HG02884 (cell line): ENCODE results near the gene PTPN12.

Source experiments
- ATAC-seq: cut with Tn5 transposase; IDR thresholded peaks from one replicate; pipeline ENCODE4 v1.9.1; 2021; ENCODE audit warnings: mild to moderate bottlenecking, moderate library complexity; ENCODE audit not compliant: unreplicated experiment

Gene PTPN12

DNA sequence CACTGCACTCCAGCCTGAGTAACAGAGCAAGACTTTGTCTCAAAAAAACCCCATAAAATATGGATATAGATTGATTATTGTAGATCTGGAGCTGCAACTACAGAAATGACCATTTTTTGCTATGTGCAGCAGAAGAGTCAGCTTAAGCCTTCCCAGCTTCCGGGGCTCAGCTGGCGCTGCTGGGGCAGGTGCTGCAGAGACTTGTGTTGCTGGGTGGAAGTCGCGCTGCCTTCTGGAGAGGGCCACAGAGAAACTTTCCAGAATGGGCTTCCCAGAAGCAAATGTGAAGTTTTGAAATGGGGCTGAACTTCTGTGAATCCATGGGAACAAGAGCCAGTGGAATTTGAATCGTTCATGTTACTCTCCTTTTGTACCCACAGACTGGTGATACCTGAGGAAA, 121.8 kb downstream of the PTPN12 start:
- ATAC-seq = no peak

DNA sequence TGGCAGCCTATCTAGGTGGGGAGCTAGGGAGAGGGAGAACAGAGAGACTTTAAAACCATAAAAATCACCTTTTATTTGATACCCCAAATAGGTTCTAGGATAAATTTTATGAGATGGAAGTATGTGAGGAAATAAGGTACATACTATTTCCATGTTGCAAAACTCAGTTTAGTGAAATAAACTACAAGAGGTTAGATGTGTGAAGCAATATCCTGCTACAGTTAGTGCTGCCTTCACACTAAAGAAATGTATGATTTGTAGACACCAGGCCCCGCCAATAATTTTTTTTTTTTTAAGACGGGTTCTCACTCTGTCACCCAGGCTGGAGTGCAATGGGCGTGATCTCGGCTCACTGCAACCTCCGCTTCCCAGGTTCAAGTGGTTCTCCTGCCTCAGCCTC, 124.7 kb downstream of the PTPN12 start:
- no peak for ATAC-seq

DNA sequence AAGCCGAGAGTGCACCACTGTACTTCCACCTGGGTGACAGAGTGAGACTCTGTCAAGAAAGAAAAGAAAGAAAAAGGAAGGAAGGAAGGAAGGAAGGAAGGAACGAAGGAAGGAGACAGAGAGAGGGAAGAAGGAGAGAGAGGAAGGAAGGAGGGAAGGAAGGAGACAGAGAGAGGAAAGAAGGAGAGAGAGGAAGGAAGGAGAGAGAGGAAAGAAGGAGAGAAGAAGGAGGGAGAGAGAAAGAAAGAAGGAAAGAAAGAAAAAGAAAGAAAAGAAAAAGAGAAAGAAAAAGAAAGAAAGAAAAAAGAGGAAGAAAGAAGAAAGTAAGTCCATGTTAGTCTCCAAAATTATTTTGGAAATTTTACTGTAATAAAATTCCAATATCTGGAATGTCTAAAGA, 125.8 kb downstream of the PTPN12 start:
- ATAC-seq = no peak

DNA sequence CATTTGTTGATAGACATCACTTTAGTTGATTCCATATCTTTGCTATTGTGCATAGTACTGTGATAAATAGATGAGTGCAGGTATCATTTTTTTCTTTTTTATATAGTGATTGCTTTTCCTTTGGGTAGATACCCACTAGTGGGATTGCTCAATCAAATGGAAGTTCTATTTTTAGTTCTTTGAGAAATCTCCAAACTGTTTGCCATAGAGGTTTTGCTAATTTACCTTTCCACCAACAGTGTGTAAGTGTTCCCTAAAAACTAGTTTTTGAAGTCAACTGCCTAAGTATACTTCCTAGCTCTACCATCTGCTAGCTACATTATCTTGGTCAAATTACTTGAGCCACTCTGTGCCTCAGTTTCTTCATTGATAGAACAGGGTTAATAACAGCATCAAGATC, 127.6 kb downstream of the PTPN12 start:
- ATAC-seq = no peak

DNA sequence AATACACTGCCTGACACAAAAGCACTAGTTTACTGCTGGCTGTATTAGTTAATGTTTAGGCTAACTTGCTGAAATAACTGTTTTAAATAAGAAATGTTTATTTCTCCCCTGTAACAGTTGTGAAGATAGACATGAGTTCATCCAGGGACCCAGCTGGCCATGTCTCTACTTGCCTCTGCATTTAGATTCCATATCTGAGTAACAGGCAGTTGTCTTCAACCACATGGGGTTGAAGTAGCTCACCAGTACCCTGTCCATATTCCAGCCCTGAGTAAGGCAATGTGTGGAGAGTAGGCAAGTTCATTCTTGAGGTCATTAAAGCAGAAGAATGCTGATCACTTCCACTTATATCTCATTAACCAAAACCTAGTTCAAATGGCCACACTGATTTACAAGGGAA, 128.1 kb downstream of the PTPN12 start:
- ATAC-seq = no peak

DNA sequence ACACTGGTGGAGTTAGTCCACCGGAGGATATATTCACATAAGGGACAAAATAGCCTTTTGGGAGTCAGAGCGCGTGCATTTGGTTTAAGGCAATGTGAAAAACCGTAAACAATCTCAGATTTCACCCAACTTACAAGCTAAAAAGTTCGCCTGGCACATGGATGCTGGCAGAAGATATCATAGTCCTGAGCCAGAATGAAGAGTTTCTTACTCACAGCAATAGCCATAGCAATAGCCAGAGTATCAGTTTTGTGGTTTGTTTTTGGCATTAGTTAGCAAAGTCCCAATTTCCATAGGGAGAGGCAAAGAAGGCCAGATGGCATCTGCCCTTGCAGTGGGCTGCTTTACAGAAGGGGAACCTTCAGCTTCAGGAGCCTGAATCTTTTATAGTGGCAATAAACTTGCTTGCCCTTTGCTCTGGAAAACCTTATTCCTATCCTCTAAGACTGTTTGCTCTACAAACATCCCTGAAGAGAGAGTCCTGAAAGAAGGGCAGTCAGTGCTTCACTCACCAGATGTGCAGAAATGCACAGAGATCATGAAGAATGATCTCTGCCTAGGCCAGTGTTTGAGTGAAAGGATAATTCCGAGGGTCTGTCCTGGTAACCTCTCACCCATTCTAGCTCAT, 130.5 kb downstream of the PTPN12 start:
- no peak for ATAC-seq

DNA sequence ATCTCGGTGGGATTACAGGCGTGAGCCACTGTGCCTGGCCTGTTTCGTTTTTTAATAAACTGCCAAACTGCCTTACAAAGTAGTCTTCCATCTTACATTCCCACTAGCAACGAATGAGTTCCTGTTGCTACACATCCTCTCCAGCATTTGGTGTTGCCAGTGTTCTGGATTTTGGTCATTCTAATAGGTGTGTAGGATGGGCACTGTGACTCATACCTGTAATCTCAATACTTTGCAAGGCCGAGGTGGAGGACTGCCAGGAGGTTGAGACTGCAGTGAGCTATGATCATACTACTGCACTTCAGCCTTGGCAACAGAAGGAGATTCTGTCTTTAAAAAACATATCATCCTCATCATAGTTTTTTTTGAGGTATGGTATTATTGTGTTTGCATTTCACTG, 137.8 kb downstream of the PTPN12 start:
- peak; percentile 91 for ATAC-seq

DNA sequence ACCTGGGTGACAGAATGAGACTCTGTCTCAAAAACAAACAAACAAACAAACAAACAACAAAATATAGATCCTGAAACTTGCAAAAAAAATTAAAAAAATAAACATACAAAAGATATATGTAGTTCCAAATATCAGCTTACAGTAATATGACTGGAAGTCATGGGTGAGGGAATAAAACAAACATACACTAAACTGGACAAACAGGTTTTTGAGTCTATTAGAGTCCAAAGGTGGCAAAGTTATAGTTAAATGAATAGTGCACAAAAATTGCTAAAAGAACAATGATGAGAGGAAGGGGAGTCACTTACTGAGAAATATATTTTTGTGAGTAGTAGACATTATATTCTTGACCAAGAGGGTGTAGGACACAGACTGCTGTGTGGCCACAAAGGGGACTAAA, 142.5 kb downstream of the PTPN12 start:
- ATAC-seq = no peak

DNA sequence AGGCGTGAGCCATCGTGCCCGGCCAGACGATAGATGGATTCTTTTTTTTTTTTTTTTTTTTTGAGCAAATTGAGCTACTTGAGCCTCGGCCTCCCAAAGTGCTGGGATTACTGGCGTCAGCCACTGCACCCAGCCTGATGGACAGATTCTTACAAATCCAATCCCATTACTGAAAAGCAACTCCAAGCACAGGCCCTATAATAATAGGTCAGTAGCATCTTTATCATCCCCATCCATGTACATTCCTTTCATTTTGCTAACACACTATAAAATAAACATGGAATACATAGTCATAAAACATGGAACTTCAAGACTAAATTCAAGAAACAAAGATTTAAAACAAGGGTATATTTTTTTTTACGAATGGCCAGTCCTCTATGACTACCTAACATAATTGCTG, 143.2 kb downstream of the PTPN12 start:
- ATAC-seq = no peak

DNA sequence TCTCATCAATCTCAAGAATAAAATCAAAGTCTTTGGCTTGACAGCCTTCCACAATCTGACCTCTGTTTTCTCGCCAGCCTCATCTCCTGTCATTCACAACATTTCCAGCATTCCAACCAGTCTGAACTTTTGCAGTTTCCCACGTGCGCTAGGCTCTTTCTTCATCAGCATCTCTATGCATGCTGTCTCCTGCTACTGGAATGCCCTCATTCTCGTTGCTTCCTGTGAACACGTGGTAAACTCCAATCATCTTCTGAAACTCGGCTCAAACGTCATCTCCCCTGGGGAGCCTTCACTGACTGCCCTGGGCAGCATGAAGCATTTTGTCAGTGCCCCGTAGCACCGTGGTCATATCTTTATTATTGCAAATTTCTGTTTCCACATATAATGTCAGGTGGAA, 146.9 kb downstream of the PTPN12 start:
- ATAC-seq = no peak

DNA sequence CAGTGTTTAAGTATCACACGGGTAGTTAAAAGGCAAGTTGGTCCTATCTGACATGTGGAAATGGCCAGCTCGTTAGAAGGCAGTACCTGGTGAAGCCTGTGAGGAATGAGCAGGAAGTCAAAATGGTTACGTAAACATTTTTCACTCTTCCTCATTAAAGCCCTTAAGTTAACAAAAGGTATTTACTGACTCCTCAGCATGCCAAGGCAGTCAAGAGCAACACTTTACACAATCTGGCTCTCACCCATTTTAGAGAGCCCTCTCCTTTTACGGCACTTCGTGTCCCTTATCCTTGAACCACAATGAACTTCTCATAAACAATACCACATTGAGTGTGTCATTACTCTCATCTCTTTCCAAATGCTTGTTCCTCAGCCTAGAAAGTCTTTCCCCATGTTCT, 148.1 kb downstream of the PTPN12 start:
- no peak for ATAC-seq

DNA sequence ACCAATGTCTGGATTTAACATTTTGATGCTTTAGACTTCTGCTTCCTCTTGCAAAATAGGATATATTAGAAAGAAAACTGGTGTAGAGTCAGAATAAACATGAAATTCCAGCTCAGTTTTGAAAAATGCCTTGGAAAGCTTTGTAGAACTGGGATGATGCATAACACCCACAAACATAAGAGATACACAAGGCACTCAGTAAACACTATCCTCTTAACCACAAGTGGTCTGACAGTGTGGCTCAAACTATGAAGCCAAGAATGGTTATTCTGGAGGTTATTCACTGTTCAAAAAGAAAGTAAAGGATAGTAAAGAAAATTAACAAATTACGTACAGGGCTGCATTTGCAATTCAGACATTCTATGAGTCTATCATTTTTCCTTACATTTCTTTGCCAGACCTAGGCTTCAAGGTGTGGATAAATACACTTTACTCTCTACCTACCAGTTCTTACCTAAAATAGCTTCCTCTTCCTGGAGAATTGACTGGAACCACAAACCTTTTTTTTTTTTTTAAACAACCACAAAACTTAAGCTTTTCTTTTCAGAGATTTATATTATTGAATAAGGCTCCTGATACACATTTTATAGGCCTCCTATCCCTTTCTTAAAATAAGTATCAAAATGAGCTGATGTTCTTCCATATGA, 150.1 kb downstream of the PTPN12 start:
- ATAC-seq = no peak

DNA sequence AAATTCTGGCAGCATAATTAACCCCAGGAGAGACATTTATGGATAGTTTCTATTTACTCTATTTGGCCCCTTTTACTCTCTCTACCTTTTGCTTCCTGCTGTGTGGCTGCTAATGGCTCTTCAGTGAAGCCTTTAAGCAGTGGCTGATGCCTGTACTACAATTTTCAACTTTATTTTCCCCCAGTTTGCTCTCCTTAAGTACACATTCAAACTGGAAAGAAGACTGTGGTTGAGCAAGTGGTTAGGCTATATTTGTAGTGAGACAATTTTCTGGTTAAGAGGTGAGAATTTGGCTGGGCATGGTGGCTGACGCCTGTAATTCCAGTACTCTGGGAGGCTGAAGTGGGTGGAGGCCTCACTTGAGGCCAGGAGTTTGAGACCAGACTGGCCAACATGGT, 150.7 kb downstream of the PTPN12 start:
- no peak for ATAC-seq
